Nephron progenitor cell (in vitro differentiated cells): ENCODE data around the gene ABHD8.

Experiments used
- DNase-seq: peaks from one replicate; pipeline ENCODE4 v3.0.0; 2021
- H3K27ac Mint-ChIP-seq: 2 replicates; pipeline ENCODE4 v1.8.0; 2021; ENCODE audit warnings: mild to moderate bottlenecking, moderate library complexity, mixed read lengths
- H3K27me3 Mint-ChIP-seq: 2 replicates; pipeline ENCODE4 v1.8.0; 2021; ENCODE audit warnings: mild to moderate bottlenecking, low read depth, mixed read lengths; ENCODE audit not compliant: poor library complexity
- H3K36me3 Mint-ChIP-seq: 2 replicates; pipeline ENCODE4 v1.8.0; 2021; ENCODE audit warnings: low read depth, mixed read lengths
- H3K4me1 Mint-ChIP-seq: 2 replicates; pipeline ENCODE4 v1.8.0; 2021; ENCODE audit warnings: mixed read lengths
- H3K4me3 Mint-ChIP-seq: 2 replicates; pipeline ENCODE4 v1.8.0; 2021; ENCODE audit warnings: mild to moderate bottlenecking, moderate library complexity, mixed read lengths
- H3K9me3 Mint-ChIP-seq: 2 replicates; pipeline ENCODE4 v1.8.0; 2021; ENCODE audit warnings: mild to moderate bottlenecking, moderate library complexity, mixed read lengths
- TF ChIP-seq, protein P1 (sequence below): fragments of 200-600 bp; sonication (generic); IDR thresholded peaks from 2 replicates; pipeline ENCODE4 v1.5.0; 2021; ENCODE audit warnings: antibody characterized with exemption

The ABHD8 gene

DNA sequence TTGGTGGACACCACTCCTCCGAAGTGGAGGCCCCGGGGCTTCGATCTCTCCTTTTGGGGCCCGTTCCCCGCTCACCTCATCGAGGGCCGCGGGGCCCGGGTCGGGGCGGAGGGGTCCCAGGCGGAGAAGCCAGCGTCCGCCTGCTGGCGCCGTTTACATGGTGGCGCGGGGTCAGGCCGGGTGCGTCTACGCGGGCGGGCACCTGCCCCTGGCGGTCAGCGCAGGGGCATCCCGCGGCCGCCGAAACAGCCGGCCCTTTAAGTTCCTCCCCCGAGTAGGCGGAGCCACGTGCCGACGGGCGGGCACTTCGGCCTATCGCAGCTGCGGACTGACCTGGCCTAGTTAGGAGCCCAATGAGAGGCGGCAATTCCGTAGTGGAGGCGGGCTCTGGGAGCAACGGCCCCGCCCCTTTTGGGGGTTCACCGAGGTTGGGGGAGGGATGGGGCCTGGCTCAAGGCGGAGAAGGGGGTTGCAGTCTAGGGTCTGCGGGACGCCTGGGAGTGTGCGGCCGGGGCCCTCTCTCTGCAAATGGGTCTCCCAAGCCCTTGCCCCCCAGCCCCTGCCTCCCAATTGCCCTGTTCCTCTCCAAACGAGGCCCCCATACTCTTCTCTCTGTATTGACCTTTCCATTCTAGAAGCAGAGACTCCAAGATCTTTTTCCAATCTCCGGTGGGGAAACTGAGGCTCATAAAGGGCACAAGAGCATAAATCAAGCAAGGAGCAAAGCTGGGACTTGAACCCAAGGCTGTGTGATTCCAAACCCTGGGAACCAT, at the start of gene ABHD8:
Gene ABHD8, minus strand, starts transcription at position 259 of the 773 bp plus-strand sequence. CDS start 1,809 bp downstream, outside the sequence.
- Mint-ChIP-seq H3K27ac (no peak within 1 kb of the TSS), H3K27me3 (peaks cover 3% of the 10 kb centered on the region), H3K9me3 (peaks cover 5% of the 10 kb centered on the region), H3K4me1 (peaks cover 38% of the 10 kb centered on the region), H3K4me3 (peak within 1 kb of the TSS; percentile 74), H3K36me3 (peaks cover 19% of the 10 kb centered on the region)
- TF ChIP-seq, protein P1, sequence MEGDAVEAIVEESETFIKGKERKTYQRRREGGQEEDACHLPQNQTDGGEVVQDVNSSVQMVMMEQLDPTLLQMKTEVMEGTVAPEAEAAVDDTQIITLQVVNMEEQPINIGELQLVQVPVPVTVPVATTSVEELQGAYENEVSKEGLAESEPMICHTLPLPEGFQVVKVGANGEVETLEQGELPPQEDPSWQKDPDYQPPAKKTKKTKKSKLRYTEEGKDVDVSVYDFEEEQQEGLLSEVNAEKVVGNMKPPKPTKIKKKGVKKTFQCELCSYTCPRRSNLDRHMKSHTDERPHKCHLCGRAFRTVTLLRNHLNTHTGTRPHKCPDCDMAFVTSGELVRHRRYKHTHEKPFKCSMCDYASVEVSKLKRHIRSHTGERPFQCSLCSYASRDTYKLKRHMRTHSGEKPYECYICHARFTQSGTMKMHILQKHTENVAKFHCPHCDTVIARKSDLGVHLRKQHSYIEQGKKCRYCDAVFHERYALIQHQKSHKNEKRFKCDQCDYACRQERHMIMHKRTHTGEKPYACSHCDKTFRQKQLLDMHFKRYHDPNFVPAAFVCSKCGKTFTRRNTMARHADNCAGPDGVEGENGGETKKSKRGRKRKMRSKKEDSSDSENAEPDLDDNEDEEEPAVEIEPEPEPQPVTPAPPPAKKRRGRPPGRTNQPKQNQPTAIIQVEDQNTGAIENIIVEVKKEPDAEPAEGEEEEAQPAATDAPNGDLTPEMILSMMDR, result peak; percentile 72
- peak; percentile 98 for DNase-seq

GRCh38 chr19:17352608-17353280, 49.5 kb upstream of the ABHD8 start:
- Mint-ChIP-seq H3K4me3 (no peak overlapping the region), H3K4me1 (peaks cover 45% of the 10 kb centered on the region), H3K27ac (peak overlapping the region; percentile 42), H3K36me3 (no peaks in the 10 kb centered on the region), H3K9me3 (no peaks in the 10 kb centered on the region), H3K27me3 (peaks cover 5% of the 10 kb centered on the region)
- TF ChIP-seq, protein P1, result no peak
- DNase-seq, result no peak

- TF ChIP-seq, protein P1, result no peak
- DNase-seq, result no peak
- Mint-ChIP-seq H3K9me3 (no peaks in the 10 kb centered on the region), H3K4me3 (no peak overlapping the region), H3K4me1 (peaks cover 53% of the 10 kb centered on the region), H3K36me3 (no peaks in the 10 kb centered on the region), H3K27ac (no peak overlapping the region), H3K27me3 (peaks cover 5% of the 10 kb centered on the region)
Observed at GRCh38 chr19:17351815-17352435, 48.7 kb upstream of the ABHD8 start.

GRCh38 chr19:17348700-17349099, 45.5 kb upstream of the ABHD8 start:
- TF ChIP-seq, protein P1, result no peak
- Mint-ChIP-seq H3K27me3 (no peaks in the 10 kb centered on the region), H3K36me3 (no peaks in the 10 kb centered on the region), H3K9me3 (no peaks in the 10 kb centered on the region), H3K4me1 (peaks cover 62% of the 10 kb centered on the region), H3K4me3 (no peak overlapping the region), H3K27ac (peak overlapping the region; percentile 54)
- no peak for DNase-seq

DNA sequence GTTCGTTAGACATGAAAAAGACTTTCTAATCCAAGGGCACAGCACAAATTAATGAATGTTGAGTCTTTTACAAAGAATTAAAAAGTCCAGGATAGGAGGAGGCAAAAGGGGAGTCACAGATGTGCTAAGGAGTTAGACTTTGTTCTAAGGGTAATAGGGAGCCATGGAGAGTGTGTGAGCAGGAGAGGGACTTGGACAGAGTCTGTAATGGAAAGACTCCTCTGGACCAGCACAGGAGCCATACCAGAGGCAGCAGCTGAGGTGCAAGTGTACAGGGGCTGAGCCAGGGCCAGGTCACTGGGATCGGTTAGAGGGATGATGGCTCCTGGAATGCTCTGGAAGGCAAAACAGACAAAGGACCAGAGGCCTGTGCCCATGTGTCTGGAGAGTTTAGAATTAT, 44.7 kb upstream of the ABHD8 start:
- Mint-ChIP-seq H3K4me1 (peaks cover 53% of the 10 kb centered on the region), H3K4me3 (no peak overlapping the region), H3K36me3 (peaks cover 1% of the 10 kb centered on the region), H3K9me3 (no peaks in the 10 kb centered on the region), H3K27me3 (peaks cover under 1% of the 10 kb centered on the region), H3K27ac (no peak overlapping the region)
- TF ChIP-seq, protein P1, result no peak
- no peak for DNase-seq
